Measurements from ENCODE around the gene DYNC1LI1.

DNA sequence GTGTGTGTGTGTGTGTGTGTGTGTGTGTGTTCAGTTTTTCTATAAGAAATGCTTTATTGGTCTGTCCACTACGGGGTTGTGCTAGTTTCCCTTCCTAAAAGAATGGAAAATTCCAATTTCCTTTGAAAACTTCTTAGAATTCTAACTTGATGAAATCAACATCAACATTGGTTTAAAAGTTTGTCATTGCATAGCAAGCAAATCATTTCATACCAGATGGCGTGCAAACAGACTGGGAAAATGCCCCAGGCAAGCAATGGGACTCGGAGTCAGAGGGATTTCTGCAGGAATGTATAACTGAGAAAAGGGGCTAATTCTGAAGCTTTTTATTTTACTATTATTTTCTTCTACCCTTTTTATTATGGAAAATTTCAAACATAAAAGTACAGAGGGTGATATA is 13.1 kb upstream of the DYNC1LI1 start:
- TF ChIP-seq, protein P1, sequence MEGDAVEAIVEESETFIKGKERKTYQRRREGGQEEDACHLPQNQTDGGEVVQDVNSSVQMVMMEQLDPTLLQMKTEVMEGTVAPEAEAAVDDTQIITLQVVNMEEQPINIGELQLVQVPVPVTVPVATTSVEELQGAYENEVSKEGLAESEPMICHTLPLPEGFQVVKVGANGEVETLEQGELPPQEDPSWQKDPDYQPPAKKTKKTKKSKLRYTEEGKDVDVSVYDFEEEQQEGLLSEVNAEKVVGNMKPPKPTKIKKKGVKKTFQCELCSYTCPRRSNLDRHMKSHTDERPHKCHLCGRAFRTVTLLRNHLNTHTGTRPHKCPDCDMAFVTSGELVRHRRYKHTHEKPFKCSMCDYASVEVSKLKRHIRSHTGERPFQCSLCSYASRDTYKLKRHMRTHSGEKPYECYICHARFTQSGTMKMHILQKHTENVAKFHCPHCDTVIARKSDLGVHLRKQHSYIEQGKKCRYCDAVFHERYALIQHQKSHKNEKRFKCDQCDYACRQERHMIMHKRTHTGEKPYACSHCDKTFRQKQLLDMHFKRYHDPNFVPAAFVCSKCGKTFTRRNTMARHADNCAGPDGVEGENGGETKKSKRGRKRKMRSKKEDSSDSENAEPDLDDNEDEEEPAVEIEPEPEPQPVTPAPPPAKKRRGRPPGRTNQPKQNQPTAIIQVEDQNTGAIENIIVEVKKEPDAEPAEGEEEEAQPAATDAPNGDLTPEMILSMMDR (conservative IDR thresholded peaks at IDR 0.05 in 1 of 2, IDR thresholded peaks at IDR 0.05 in 1 of 2; ENCODE audit: low read depth in 1 of 2, low read length in 2 of 2), result no peak
- no peak for TF ChIP-seq EZH2 (IDR thresholded peaks at IDR 0.05; ENCODE audit: low read length, missing control alignments)
